ENCODE results near the gene CYP11A1. TPM values are rescaled to one million over a fixed set of nuclear protein-coding genes. Genes with fewer than 3 reads are reported as not detected.

The CYP11A1 gene
- total RNA-seq (5.4 and 9.8 TPM in 2 replicates), polyA plus RNA-seq (11.2 and 13.0 TPM in 2 replicates)

- no peak for TF ChIP-seq CTCF (IDR thresholded peaks at IDR 0.05; ENCODE audit: low read depth, low read length)
- Histone ChIP-seq H3K27ac (peak within 1 kb of the TSS; percentile 1), H3K9me3 (ENCODE audit: low read depth) (no peaks in the 10 kb centered on the region), H3K27me3 (peaks cover 3% of the 10 kb centered on the region), H3K4me3 (peak within 1 kb of the TSS; percentile 33), H3K4me1 (ENCODE audit: low read depth) (peaks cover 23% of the 10 kb centered on the region), H3K36me3 (no peaks in the 10 kb centered on the region)
- DNase-seq (ENCODE audit: low read depth in 1 of 2, low spot score in 1 of 2), result no peak
Observed at GRCh38 chr15:74367296-74367854, at the start of gene CYP11A1. Gene CYP11A1 (minus strand): TSS chr15:74367646. CDS start chr15:74367585, 61 bp downstream.

GRCh38 chr15:74417225-74417624 is 49.8 kb upstream of the CYP11A1 start:
- H3K9me3 ChIP-seq (ENCODE audit: low read depth), result no peaks in the 10 kb centered on the region
- peak in 1 of 2 donors; percentile 56 for DNase-seq (ENCODE audit: low read depth in 1 of 2, low spot score in 1 of 2)
- no peak overlapping the region for H3K4me3 ChIP-seq
- no peak overlapping the region for H3K27ac ChIP-seq
- peaks cover 27% of the 10 kb centered on the region for H3K4me1 ChIP-seq (ENCODE audit: low read depth)
- TF ChIP-seq CTCF (IDR thresholded peaks at IDR 0.05; ENCODE audit: low read depth, low read length), result no peak
- H3K27me3 ChIP-seq, result no peaks in the 10 kb centered on the region
- no peaks in the 10 kb centered on the region for H3K36me3 ChIP-seq

- TF ChIP-seq CTCF (IDR thresholded peaks at IDR 0.05; ENCODE audit: low read depth, low read length), result no peak
- no peak overlapping the region for H3K27ac ChIP-seq
- H3K4me3 ChIP-seq, result no peak overlapping the region
- no peaks in the 10 kb centered on the region for H3K36me3 ChIP-seq
- H3K9me3 ChIP-seq (ENCODE audit: low read depth), result no peaks in the 10 kb centered on the region
- no peaks in the 10 kb centered on the region for H3K27me3 ChIP-seq
- peaks cover 17% of the 10 kb centered on the region for H3K4me1 ChIP-seq (ENCODE audit: low read depth)
- no peak for DNase-seq (ENCODE audit: low read depth in 1 of 2, low spot score in 1 of 2)
Observed at GRCh38 chr15:74415966-74416916, 48.8 kb upstream of the CYP11A1 start.

GRCh38 chr15:74414603-74415338 is 47.3 kb upstream of the CYP11A1 start:
- H3K4me3 ChIP-seq, result no peak overlapping the region
- no peaks in the 10 kb centered on the region for H3K36me3 ChIP-seq
- H3K4me1 ChIP-seq (ENCODE audit: low read depth), result peaks cover 3% of the 10 kb centered on the region
- no peak for DNase-seq (ENCODE audit: low read depth in 1 of 2, low spot score in 1 of 2)
- no peak overlapping the region for H3K27ac ChIP-seq
- no peaks in the 10 kb centered on the region for H3K27me3 ChIP-seq
- no peak for TF ChIP-seq CTCF (IDR thresholded peaks at IDR 0.05; ENCODE audit: low read depth, low read length)
- H3K9me3 ChIP-seq (ENCODE audit: low read depth), result no peaks in the 10 kb centered on the region

GRCh38 chr15:74414081-74414580 is 46.7 kb upstream of the CYP11A1 start:
- Histone ChIP-seq H3K27me3 (no peaks in the 10 kb centered on the region), H3K36me3 (no peaks in the 10 kb centered on the region), H3K27ac (no peak overlapping the region), H3K4me1 (ENCODE audit: low read depth) (peaks cover 3% of the 10 kb centered on the region), H3K4me3 (no peak overlapping the region), H3K9me3 (ENCODE audit: low read depth) (no peaks in the 10 kb centered on the region)
- DNase-seq (ENCODE audit: low read depth in 1 of 2, low spot score in 1 of 2), result no peak
- TF ChIP-seq CTCF (IDR thresholded peaks at IDR 0.05; ENCODE audit: low read depth, low read length), result no peak
